Kidney (tissue), 14 donors: ENCODE measurements around the gene BPNT1. TPM values are rescaled to one million over a fixed set of nuclear protein-coding genes. Genes with fewer than 3 reads are reported as not detected.
"Not testable (repeated sequence)": the region's sequence is repeated elsewhere in the genome, so short reads cannot be mapped to it uniquely, and the experiment has no call there.

ENCODE experiments used
- DNase-seq, 5 donors: peaks; one replicate each; pipeline ENCODE4 v3.0.0-alpha.2; 2013 to 2020
- FAIRE-seq: peaks from 2 replicates; lab custom pipeline; 2012; peaks lifted over from hg19 to GRCh38; lab: Jason Lieb, UNC
- H3K27ac ChIP-seq, 2 donors: one replicate each; pipeline ENCODE4 v1.7.0; 2013; ENCODE audit warnings: low read depth in 2 of 2, low read length in 2 of 2, inconsistent platforms in 1 of 2
- H3K27me3 ChIP-seq: one replicate; pipeline ENCODE4 v1.7.1; 2013; ENCODE audit warnings: low read length, inconsistent platforms; ENCODE audit not compliant: control insufficient read depth, insufficient read depth
- H3K36me3 ChIP-seq, 3 donors: one replicate each; pipeline versions ENCODE4 v1.7.0 to v1.7.1; 2013; ENCODE audit warnings: low read length in 3 of 3, control low read depth in 1 of 3, inconsistent platforms in 1 of 3; ENCODE audit not compliant: insufficient read depth in 3 of 3, control insufficient read depth in 2 of 3
- H3K4me1 ChIP-seq, 3 donors: one replicate each; pipeline versions ENCODE4 v1.7.0 to v1.7.1; 2013; ENCODE audit warnings: low read length in 3 of 3, inconsistent platforms in 1 of 3, low read depth in 1 of 3; ENCODE audit not compliant: control insufficient read depth in 2 of 3, insufficient read depth in 2 of 3
- H3K4me3 ChIP-seq, 3 donors: one replicate each; pipeline versions ENCODE4 v1.7.0 to v1.8.1; 2013; ENCODE audit warnings: low read length in 3 of 3, control low read depth in 1 of 3, inconsistent platforms in 1 of 3
- H3K9ac ChIP-seq, 3 donors: one replicate each; pipeline versions ENCODE4 v1.7.0 to v1.7.1; 2013; ENCODE audit warnings: low read length in 3 of 3, control low read depth in 1 of 3, inconsistent platforms in 1 of 3
- H3K9me3 ChIP-seq, 3 donors: one replicate each; pipeline versions ENCODE4 v1.7.0 to v1.7.1; 2013; ENCODE audit warnings: low read length in 3 of 3, control low read depth in 1 of 3, inconsistent platforms in 1 of 3; ENCODE audit not compliant: control insufficient read depth in 2 of 3, insufficient read depth in 1 of 3
- CTCF ChIP-seq: IDR thresholded peaks from 3 replicates; pipeline ENCODE4 v1.5.1; 2012; ENCODE audit warnings: mild to moderate bottlenecking, moderate library complexity, borderline replicate concordance; ENCODE audit not compliant: insufficient read depth; ENCODE audit errors: extremely low read depth
- intact Hi-C: fragments of 100-400 bp; cut with DNase I; formaldehyde crosslinking; loops from one replicate; pipeline ENCODE4 v1.11.1; 2022
- polyA plus RNA-seq: library from polyadenylated mRNA; stranded (reverse); fragments of 350-450 nt; fragmentation: Illumina TruSeq; extraction: RNeasy Lipid Tissue Mini Kit (QIAGEN cat#74804); gene quantifications from one replicate; pipeline ENCODE4 v1.2.3, GENCODE V29; 2014; ENCODE audit warnings: low read depth, low replicate concordance; ENCODE audit not compliant: insufficient read depth
- total RNA-seq: library from RNA; stranded (reverse); fragmentation: NEBNext Ultra II Directional; extraction: Animal tissue kit (Norgen Biotek cat#: 25700); gene quantifications from one replicate; pipeline ENCODE4 v1.2.1, GENCODE V29; 2021
- donor health status: control.
- donor health status: control.
- donor health status: control.
- donor health status: control.
- donor health status: control.
- donor health status: DM: yes; HTN: yes; CAD: no.
- donor health status: Normal renal cell carcinoma (clear cell type).

BPNT1 gene
- total and polyA plus RNA-seq, 2 donors from 2014 or later, result 25.7 to 31.3 TPM

DNA sequence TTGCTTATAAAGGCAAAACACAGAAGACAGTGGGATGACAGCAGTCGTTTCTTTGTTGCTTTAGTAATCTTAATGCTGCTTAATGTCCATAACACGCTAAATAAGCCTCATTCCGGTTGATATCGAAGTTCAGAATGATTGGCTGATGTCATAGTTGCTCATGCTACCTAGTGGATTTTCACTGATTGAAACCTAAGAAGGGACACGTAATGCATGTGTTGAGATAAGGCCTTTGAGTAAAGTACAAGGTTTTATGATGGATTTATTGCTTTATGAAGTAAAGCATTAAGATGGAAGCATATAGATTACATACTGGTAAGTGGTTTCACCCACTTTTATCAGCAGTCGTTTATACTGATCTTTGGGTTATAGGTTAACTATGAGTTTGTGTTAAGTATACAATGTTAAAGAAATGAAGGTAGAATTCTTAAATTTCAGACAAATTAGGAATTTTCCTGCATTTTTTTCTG lies 29.5 kb upstream of the BPNT1 start:
- Histone ChIP-seq H3K4me3 (no peak overlapping the region), H3K4me1 (no peaks in the 10 kb centered on the region), H3K36me3 (peaks cover 3 to 6% (median 5%) of the 10 kb centered on the region in 3 donors), H3K9ac (no peak overlapping the region), H3K9me3 (no peaks in the 10 kb centered on the region), H3K27me3 (no peaks in the 10 kb centered on the region), H3K27ac (no peak overlapping the region)
- TF ChIP-seq CTCF, result no peak
- intact Hi-C loops, result no loop called here
- DNase-seq (no peak), FAIRE-seq (no peak)

DNA sequence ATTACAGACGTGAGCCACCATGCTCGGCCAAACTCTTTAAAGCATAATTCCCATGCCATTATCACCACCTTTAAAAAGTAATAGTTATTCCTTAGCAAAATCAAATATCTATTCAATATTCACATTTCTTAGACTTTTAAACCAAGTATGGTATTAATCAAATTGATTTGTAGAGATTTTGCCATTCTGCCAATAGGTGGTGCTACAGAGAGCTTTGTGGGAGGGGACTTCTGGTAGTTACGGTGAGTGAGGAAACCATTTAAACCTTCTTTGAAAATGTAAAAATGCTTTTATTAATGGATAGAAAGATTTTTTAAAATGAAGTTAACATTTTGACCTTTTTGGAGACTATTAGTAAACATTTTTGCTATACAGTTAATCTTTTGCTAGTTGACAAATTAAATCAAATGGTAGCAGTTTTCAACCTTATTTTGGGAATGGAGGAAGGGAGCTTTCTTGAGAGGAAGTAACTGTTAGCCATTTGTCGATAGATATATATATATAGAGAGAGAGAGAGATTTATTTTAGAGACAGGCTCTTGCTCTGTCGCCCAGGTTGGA lies 23.6 kb upstream of the BPNT1 start:
- no peak overlapping the region for H3K9ac ChIP-seq
- no peaks in the 10 kb centered on the region for H3K9me3 ChIP-seq
- no peaks in the 10 kb centered on the region for H3K27me3 ChIP-seq
- H3K27ac ChIP-seq, result no peak overlapping the region
- intact Hi-C loops, result no loop called here
- peaks cover 6 to 16% (median 10%) of the 10 kb centered on the region in 3 donors for H3K36me3 ChIP-seq
- H3K4me1 ChIP-seq, result no peaks in the 10 kb centered on the region
- peak; percentile 1 for TF ChIP-seq CTCF
- no peak overlapping the region for H3K4me3 ChIP-seq
- DNase-seq (peak in 2 of 5 donors; percentile 3 to 11), FAIRE-seq (no peak)

DNA sequence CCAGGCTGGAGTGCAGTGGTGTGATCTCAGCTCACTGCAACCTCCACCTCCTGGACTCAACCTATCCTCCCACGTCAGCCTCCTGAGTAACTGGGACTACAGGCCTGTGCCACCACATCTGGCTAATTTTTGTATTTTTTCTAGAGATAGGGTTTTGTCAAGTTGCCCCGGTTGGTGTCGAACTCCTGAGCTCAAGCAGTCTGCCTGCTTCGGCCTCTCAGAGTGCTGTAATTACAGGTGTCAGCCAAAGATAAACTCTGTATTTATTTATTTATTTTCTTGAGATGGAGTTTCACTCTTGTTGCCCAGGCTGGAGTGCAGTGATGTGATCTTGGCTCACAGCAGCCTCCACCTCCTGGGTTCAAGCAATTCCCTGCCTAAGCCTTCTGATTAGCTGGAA lies 23.0 kb upstream of the BPNT1 start:
- H3K9me3 ChIP-seq, FAIRE-seq, H3K4me1 ChIP-seq, H3K27me3 ChIP-seq, H3K27ac ChIP-seq, intact Hi-C loops, H3K9ac ChIP-seq, DNase-seq, H3K4me3 ChIP-seq: not testable (repeated sequence)
- H3K36me3 ChIP-seq, result peaks cover 9 to 18% (median 10%) of the 10 kb centered on the region in 3 donors

GRCh38 chr1:220110473-220110872 lies 20.9 kb upstream of the BPNT1 start:
- H3K4me1 ChIP-seq, FAIRE-seq, H3K4me3 ChIP-seq, H3K9me3 ChIP-seq, H3K27ac ChIP-seq, H3K27me3 ChIP-seq, intact Hi-C loops, DNase-seq, H3K9ac ChIP-seq: not testable (repeated sequence)
- H3K36me3 ChIP-seq, result peaks cover 5 to 29% (median 11%) of the 10 kb centered on the region in 3 donors
